Activated CD8-positive, alpha-beta memory T cell treated with anti-CD3 and anti-CD28 coated beads for 1 hour (primary cell): ENCODE results near the gene TNFRSF14.

Experiments
- DNase-seq, 2 donors: peaks; one replicate each; pipeline ENCODE4 v3.0.0-alpha.2; 2020; ENCODE audit warnings: low read depth in 1 of 2; ENCODE audit errors: extremely low read depth in 1 of 2

The TNFRSF14 gene

DNA sequence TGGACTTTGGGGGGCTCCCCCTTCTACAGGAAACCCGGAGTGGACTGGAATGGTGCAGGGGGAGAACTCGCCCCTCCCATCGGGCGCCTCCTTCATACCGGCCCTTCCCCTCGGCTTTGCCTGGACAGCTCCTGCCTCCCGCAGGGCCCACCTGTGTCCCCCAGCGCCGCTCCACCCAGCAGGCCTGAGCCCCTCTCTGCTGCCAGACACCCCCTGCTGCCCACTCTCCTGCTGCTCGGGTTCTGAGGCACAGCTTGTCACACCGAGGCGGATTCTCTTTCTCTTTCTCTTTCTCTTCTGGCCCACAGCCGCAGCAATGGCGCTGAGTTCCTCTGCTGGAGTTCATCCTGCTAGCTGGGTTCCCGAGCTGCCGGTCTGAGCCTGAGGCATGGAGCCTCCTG is at the start of gene TNFRSF14:
Gene TNFRSF14, plus strand, starts transcription at position 95 of the 401 bp plus-strand sequence. Its CDS starts 294 bp downstream, at position 389.
- DNase-seq, result peak in 1 of 2 donors; percentile 47

DNA sequence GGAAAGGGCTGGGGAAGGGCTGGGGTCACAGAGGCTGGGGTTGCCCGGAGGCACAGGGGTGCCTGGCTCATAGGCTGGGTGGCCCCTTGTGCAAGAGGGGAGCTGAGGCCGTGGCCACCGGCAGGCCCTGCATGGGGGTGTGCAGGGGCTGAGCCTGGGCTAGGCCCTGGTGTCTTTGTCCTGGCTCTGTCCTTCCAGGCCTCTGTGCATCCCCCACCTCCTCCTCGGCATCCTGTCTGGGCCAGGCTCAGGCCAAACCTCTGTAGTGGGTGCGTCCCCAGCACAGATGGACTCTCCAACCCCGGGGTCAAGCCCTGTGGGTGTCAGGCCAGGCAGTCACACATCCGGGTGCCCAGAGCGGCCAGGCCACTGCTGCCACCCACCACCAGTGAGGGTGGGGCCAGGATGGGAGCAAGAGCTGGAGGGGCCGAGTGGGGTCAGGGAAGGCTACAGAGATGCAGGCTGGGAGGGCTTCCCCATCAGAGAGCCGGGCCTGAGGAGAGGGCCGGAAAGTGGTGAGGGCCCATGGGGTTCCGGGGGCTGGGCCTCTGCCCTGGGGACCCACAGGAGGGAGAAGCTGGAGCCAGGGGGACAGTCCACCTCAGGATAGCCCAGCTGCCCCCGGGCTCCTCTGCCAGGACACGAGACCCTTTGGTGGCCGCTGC is 49.1 kb upstream of the TNFRSF14 start:
- DNase-seq, result no peak

DNA sequence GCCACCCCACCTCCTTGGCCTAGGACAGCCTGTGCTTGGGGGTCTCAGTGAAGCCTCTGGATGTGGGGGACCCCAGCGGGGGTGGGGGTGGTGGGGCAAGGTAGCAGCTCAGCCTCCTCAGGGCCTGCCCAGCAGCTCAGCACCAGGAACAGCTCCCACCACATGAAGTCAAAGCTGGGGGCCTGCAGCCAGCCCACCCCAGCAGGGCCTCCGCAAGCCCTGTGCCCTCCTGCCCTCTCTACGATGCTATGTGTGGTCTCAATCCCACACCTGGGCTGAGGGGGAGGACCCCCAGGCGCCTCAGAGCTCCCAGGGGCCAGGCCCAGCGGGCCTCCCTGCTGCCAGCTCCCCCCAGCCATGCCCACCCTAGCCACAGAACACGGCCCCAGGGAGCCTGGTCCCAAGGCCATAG is 48.4 kb upstream of the TNFRSF14 start:
- no peak for DNase-seq

DNA sequence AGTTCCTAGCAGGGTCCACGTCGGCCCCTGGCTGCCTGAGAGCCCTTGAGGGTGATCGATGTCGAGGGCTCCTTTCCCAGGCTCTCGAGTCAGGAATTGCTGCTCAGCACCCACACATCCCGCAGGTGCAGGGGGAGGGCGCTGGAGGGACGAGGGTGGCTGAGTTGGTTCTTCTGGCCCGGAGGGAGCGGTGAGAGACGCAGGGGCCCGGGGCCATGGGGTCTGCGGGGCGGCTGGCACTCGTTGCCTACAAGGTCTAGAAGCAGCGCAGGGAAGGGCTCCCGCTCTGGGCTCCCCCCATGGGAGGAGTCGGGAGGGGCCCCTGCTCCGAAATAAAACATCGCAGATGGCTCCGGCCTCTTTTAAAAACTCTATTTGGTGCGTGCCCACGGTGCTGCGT is 48.0 kb upstream of the TNFRSF14 start:
- DNase-seq, result no peak

DNA sequence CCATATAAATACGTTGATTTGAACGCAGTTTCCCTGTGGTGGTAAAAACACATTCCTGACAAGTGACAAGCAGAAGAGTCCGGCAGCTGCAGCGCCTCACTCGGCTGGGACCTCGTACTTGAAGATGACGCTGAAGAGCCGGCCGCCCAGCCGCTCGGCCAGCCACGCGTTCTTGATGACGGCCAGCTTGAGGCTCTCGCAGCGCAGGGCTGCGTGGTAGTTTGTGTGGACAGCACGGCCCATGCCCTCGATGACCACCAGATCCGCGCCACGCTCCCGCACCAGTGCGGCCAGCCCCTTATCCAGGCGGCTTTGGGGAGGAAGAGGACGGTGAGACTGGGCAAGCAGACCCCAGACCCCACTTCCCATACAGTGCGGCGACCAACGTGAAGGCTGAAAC is 47.4 kb upstream of the TNFRSF14 start:
- DNase-seq, result no peak

DNA sequence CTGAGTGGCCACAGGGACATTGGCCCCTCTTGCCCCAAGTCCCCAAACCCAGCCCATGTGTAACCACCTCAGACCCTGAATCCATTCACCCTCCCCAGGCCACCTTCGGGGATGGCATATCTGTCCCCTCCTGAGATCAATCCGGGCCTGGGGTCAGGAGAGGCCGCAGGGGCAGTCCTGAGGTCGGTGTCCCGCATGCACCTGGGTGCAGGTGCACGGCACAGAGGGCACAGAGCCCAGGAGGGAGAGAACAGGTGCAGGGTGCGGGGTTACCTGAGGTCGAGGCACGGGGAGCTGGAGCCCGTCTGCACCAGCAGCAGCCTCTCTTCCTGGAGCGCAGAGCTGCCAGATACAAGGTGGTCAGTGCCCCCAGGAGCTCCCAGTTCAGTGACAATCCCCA is 46.6 kb upstream of the TNFRSF14 start:
- no peak for DNase-seq

DNA sequence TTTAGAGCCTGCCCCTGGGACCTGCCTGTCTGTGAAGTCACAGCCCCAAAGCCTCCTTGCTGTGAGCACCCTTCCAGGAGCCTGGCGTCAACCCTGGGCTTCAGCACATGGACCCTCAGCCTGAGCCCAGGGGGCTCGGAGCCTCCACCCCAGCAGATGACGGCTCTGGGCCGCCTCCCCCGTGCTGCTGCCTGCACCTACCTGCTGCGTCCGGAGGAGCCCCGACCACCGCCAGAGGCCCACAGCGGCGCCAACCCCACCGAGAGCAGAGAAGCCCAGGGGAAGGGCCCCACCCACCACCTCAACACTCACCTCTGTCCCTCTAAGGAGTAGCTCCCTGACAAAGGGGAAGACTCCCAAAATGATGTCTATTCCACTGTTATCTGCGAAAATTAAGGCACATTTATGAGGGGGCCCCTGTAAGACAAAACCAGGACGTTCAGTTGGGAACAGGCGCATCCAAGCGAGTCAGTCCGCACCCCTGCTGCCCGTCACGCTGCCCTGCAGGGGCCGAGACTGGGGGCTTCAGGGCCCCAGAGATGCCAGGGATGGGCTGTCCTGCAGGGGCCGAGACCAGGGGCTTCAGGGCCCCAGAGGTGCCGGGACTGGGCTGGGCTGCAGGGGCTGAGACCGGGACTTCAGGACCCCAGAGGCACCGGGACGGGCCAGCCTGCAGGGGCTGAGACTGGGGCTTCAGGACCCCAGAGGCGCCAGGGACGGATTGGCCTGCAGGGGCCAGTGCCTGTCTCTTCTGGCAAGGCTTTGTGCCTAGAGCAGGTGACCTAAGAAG is 45.6 kb upstream of the TNFRSF14 start:
- no peak for DNase-seq

DNA sequence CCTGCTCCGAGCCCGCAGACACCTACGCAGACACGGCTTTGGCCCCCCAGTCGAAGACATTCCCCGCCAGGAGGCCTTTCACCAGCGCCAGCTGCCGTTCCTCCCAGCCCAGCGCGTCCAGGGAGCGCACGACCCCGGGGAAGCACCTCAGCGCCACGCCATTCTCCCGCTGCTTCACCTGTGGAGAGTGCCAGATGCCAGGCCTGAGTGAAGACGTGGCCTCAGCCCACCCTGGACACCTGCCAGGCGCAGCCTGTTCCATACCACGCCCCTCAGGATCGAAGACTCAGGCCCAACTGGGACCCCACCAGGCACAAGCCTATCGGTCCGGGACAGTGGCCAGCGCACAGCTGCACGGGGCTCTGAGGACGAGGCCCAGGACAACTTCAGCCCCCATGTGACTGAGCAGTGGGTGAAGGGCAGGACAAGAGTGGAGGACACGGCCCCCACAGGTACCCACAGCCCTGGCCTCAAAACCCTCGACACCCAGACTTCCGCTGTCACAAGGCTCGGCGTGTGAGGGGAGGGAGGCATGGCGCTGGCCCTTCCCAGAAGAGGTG is 43.2 kb upstream of the TNFRSF14 start:
- no peak for DNase-seq

DNA sequence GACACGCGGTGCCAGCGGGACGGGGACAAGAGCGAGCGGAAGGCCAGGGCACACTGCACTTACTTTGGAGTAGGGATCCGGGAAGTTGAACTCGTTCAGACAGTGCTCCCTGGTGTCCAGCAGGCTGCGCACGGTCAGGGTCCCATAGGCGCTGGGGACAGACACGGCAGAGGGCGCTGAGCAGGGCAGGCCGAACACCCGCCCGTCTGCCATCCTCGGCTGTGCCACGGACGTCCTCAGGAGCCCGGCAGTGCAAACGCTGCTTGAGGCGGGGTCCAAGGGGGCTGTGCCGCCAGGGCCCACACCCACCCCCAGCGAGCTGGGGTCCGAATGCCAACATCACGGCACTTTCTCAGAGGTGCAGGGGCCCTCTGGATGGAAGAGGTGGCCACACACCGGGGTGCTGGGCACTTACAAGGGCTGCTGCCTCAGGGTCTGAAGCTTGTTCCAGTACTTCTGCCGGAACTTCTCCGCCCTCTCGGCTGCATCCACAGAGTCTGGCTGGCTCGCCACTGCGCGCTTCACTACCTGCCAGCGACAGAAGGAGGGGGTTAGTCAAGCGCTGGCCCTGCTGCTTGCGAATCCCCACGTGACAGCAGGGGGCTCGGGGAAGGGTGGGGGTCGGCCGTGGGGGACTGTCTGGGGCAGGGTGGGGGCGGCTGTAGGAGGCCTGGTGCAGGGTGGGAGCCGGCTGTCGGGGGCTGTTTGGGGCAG is 42.1 kb upstream of the TNFRSF14 start:
- no peak for DNase-seq

DNA sequence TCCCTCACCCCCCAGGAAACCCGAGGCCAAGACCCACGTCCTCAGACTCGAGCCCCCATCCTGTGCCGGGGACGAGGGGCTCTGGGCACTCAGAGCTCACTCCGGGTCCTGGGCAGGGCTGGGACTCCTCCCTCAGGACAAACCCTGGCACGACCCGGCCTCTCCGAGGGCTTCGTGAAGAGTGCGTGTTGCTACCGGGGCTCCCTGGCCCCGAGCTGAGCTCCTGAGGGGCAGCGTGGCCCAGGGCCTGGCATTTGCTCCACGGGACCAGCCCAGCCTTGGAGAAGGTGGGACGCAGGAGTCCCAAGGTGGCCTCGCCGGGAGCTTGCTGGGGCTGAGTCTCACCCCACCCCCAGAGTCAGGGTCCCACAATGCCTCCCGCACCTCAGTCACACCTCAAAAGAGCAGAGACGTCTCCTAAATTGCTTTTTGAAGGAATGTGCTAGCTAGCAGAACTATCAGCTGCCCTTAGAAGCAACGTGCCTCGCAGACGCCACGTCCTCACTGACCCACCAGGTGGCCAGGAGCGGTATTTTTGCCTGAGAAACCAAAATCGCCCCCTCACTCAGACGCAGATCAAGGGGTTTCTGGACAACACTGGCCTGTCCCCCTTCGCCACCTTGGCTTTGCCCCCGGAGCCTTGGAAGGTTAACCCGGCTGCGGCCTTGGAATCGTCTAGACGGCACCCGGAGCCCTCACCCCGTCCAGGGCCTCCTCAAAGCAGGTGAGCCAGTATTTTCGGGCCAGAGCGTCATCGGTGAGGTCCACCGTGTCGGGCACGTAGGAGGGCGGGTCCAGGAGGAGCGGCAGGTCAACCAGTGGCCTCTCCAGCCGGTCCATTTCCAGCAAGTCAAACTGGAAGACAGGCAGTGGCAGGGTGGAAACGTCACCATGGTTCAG is 41.1 kb upstream of the TNFRSF14 start:
- DNase-seq, result no peak

DNA sequence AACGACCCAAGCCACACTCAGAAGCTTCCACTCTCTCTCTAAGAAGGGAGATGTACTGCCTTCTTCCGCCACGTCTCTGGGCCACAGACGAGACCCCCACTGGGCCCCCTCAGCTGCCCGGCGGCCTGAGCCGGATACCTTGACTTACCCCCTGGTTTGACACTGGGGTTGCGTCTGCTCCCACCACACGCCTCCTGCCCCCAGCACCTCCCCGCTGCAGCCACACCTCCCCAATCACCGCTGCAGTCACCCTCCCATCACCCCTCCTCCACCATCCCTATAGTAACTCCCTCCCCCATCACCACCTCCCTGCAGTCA is 40.4 kb upstream of the TNFRSF14 start:
- no peak for DNase-seq

DNA sequence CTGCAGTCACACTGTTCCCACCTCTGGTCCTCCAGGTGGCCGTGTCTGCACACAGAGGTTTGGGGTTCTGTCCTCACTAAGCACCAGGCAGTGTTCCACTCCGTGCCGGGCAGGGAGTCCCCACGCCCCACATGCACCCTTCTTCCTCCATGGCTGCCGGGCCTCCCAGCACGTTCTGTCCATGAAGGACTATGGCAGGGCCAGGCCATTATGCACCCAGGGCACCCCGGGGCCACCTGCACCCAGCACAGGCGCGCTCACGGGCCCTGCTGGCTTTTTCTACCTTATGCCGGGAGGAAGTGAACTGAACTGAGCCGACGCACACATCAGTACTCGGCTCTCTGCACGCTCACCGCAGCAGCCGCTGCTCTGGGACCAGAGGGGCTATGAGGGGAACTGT is 40.0 kb upstream of the TNFRSF14 start:
- no peak for DNase-seq

DNA sequence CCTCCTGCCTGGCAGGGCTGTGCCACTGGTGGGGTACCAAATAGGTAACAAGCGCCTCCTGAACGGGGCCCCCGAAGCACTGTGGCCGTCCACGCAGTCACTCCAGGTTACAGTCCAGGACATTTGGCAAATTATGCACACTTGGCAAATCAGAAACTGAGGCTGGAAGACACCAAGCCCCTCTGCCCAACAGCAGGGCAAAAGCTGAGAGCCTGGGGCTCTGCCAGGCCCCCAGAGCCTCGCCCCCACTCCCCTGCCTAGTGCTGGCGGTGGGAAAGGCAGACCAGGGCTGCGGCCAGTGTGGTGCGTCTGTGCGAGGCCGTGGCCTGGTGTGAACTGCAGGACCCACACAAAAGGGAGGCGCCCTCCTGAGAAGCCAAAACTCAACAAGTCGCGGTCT is 39.2 kb upstream of the TNFRSF14 start:
- DNase-seq, result no peak

DNA sequence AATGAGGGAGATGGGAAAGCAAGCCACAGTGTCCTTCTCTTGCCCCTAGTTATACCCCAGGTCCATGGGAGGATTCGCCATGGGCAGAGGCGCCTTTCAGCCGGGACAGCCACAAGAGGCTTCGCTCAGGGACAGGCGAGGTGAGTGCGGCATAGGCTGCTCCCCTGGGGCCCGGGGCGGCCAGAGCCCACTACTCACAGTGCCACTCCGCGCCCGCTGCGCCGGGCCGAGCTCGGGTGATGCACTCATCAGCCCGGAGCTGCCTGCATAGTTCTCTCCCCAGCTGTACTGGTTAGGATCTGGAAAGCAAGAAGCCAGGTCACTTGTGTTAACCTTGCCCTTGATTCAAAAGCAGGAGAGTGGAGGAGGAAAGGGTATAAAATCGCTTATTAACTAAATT is 38.2 kb upstream of the TNFRSF14 start:
- DNase-seq, result no peak

DNA sequence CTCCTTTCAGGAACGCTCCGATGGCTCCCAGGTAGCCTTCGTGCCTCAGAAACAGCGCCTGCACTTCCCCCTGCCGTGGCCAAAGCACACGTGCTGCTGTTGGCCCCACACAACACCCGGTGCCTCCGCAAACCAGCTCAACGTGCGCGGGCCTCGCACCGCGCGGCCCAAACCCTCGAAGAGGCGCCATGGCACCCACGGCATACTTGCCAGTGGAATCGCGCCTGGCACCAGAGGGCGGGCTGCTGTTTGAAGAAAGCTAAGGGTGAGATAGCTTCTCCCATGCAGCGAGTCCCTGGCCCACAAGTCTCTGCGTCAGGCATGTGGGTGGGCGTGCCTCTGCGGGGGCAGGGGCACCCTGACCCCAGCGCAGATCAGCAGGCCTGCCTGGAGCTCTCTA is 37.6 kb upstream of the TNFRSF14 start:
- no peak for DNase-seq

DNA sequence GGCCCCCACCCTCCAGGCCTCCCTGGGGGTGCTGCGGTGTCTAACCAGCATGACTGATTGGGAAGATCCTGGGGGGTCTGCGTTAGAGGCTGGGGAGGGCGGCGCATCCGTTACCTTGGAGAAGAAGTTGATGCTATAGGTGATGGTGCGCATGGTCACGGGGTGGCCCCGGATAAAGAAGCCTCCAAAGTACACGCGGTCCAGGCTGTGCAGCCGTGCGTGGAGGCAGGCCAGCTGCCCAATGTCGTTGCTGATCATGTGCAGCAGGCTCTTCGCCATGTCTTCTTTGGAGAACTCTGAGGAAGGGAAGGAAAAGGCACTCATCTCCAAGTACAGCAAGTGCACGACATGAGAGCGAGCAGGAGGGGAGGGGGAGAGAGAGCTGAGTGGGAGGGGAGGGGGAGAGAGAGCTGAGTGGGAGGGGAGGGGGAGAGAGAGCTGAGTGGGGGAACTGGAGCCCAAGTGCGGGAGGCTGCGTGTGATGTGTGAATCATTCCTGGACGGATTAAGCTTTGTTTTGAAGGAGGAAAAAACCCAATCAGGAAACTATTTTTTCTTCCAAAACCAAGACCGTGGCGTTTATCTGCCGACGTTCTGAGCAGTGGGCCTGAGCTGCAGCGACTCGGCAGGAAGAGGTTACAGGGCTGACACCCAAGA is 37.0 kb upstream of the TNFRSF14 start:
- no peak for DNase-seq

DNA sequence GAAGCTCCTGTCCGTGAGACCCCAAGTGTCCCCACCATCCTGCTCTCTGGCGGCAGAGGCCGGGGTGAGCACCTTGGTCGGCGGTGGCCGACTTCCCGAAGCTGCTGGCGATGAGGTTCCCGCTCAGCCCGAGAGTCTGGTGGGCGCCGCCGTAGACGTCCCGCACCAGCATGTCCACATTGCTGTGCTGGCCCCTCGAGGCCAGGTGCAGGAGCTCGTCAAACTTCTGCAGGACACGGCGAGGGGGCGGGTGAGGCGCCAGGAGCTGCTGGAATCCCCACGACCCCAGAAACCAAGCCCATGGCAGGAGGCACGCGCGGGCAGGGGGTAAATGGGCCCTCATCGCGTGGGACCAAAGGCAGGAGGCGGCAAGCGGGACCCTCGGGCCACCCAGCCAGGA is 36.4 kb upstream of the TNFRSF14 start:
- no peak for DNase-seq

DNA sequence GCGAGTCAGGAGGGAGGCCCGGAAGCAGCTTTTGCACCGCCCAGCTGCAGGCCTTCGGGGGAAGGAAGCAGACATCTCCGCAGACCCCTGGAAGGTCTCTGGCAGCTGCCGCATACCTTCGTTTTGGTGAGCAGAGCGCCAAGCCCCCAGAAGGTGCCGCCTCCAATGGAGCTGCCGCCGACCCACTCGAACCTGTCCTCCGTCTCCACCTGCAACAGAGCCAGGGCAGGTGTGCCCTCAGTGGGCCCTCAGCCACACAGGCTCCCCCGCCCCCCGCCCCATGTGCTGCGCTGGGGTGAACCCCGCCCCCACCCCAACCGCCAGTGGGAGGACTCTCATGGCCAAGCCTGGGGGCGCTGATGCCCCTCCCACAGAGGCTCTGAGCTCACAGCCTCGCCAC is 36.0 kb upstream of the TNFRSF14 start:
- no peak for DNase-seq

DNA sequence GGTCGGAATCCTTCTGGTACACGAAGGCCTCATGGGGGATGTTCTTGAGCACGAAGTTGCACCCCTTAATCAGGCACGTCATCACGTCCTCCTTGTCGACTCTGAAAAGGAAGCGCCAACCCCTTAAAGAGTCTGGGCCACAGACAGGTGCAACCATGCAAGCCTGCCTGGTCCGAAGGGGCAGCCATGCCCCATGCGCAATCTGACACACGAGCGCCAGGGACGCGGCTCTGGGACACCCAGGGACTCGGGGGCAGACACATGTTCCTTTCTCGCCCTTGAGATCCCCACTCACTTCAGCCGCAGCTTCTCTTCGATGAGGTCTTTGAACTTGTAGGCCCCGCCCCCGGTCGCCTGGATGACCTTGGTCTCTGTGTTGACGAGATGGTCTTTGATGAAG is 35.4 kb upstream of the TNFRSF14 start:
- DNase-seq, result no peak

DNA sequence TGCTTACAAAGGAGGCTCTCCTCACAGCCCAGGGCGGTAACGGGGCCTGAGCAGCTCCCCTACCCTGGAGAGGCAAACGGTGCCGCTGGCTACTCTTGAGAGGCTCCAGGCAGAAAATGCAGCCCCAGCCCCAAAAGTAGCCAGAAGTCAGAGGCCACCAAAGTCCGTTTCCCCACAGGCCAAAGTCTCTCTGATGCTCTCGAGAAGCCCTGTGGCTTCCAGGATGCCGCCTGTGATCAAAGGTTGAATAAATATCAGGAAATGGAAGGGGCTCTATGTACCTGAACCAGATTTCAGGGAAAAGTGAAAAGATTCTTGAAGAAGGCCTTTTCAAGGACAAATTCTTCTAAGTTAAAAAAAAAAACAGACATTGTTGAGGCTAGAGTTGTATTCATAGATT is 33.9 kb upstream of the TNFRSF14 start:
- no peak for DNase-seq
